NB4 (cell line): ENCODE results near the gene OR5M11.
"Not testable (repeated sequence)": the region's sequence is repeated elsewhere in the genome, so short reads cannot be mapped to it uniquely, and the experiment has no call there.

Experiments
- DNase-seq: peaks from one replicate; pipeline ENCODE4 v3.0.0; 2010; ENCODE audit warnings: low read depth
- H3K4me3 ChIP-seq: one replicate; pipeline ENCODE4 v1.5.1; 2011; ENCODE audit warnings: mild to moderate bottlenecking, low read depth, low read length, moderate library complexity
- MYC ChIP-seq: IDR thresholded peaks from 2 replicates; pipeline ENCODE4 v1.6.1; 2011; ENCODE audit warnings: low read depth, low read length
- POLR2A ChIP-seq: IDR thresholded peaks from 2 replicates; pipeline ENCODE4 v1.6.1; 2011; ENCODE audit warnings: mild to moderate bottlenecking; ENCODE audit not compliant: insufficient read length; ENCODE audit errors: extremely low read depth
- TF ChIP-seq, protein P1 (sequence below): IDR thresholded peaks from one replicate; pipeline ENCODE4 v1.5.1; 2012; ENCODE audit warnings: low read depth, low read length
- TF ChIP-seq, protein P2 (sequence below): IDR thresholded peaks from 2 replicates; pipeline ENCODE4 v1.6.1; 2011; ENCODE audit warnings: low read depth, low read length

The OR5M11 gene

DNA sequence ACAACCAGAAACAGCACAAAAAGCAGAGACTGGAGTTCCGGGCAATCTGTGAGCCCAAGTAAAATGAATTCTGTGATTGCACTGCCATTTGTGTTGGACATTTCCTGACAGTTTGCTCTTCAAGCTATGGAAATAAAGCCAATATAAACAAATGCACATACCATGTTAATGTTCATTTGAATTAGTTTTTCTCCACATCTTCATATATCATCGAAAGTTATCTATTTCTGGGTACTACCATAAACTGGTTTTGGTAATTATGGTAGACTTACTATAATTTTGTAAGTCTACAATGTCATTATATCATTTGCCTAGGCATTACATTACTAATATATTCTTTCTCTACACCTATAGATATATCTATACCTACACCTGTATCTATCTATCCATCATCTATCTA lies at the start of gene OR5M11:
TSS of gene OR5M11 (minus strand) at position 101 of the 400 bp plus-strand sequence. CDS start at position 101, 0 bp downstream.
- H3K4me3 ChIP-seq, result no peak within 1 kb of the TSS
- no peak for TF ChIP-seq MYC
- TF ChIP-seq, protein P1, sequence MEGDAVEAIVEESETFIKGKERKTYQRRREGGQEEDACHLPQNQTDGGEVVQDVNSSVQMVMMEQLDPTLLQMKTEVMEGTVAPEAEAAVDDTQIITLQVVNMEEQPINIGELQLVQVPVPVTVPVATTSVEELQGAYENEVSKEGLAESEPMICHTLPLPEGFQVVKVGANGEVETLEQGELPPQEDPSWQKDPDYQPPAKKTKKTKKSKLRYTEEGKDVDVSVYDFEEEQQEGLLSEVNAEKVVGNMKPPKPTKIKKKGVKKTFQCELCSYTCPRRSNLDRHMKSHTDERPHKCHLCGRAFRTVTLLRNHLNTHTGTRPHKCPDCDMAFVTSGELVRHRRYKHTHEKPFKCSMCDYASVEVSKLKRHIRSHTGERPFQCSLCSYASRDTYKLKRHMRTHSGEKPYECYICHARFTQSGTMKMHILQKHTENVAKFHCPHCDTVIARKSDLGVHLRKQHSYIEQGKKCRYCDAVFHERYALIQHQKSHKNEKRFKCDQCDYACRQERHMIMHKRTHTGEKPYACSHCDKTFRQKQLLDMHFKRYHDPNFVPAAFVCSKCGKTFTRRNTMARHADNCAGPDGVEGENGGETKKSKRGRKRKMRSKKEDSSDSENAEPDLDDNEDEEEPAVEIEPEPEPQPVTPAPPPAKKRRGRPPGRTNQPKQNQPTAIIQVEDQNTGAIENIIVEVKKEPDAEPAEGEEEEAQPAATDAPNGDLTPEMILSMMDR, result no peak
- TF ChIP-seq POLR2A, result no peak
- TF ChIP-seq, protein P2, sequence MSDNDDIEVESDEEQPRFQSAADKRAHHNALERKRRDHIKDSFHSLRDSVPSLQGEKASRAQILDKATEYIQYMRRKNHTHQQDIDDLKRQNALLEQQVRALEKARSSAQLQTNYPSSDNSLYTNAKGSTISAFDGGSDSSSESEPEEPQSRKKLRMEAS, result no peak
- no peak for DNase-seq

DNA sequence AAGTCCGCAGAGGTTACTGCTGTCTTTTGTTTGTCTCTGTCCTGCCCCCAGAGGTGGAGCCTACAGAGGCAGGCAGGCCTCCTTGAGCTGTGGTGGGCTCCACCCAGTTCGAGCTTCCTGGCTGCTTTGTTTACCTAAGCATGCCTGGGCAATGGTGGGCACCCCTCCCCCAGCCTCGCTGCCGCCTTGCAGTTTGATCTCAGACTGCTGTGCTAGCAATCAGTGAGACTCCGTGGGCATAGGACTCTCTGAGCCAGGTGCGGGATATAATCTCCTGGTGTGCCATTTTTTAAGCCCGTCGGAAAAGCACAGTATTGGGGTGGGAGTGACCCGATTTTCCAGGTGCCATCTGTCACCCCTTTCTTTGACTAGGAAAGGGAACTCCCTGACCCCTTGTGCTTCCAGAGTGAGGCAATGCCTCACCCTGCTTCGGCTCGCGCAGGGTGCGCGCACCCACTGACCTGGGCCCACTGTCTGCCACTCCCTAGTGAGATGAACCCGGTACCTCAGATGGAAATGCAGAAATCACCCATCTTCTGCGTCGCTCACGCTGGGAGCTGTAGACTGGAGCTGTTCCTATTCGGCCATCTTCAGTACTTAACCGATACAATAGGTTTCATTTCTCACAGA lies 49.1 kb upstream of the OR5M11 start:
- not testable (repeated sequence) for DNase-seq, H3K4me3 ChIP-seq

DNA sequence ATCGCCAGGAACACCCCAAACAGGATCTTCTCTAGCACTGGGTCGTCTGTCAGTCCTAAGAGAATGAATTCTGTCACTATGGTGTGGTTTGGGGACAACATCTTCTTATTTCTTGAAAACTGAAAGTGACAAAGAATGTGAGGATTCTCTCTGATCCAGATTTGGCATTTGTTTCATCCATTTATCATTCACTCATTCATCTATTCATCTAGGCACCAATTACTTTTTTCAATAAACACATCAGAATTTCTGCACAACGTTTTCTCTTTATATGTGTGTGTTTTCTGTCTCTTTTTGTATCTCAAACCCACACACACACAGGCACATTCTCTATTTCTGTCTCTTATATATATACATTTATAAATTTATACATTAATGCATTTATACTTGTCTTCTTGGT lies 34.6 kb upstream of the OR5M11 start, which contains the start of gene OR5M10:
TSS of gene OR5M10 (minus strand) at position 101 of the 400 bp plus-strand sequence. CDS start at position 101, 0 bp downstream.
- DNase-seq, result no peak
- TF ChIP-seq POLR2A, result no peak
- TF ChIP-seq, protein P2, result no peak
- no peak within 1 kb of the TSS for H3K4me3 ChIP-seq

DNA sequence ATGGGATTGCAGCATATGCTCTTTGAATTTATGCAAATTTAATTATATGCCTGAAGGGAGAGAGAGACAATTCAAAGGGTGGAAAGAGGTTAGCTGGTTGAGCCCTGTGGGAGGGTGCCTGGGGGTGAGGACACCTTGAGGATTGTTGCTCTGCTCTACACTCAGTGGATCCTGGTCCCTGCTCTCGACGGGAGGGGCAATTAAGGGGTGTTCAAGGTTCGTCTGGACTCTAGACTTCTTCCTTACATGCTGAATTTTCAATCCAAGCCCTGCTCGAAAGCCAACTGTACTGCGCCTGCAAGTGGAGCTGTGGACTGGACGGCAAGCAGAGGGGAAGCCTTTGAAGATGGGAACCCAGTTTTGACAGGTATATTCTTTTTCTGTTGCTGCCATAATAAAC lies 15.5 kb upstream of the OR5M11 start:
- no peak overlapping the region for H3K4me3 ChIP-seq
- TF ChIP-seq POLR2A, result no peak
- no peak for TF ChIP-seq MYC
- TF ChIP-seq, protein P2, result no peak
- TF ChIP-seq, protein P1, result no peak
- no peak for DNase-seq

DNA sequence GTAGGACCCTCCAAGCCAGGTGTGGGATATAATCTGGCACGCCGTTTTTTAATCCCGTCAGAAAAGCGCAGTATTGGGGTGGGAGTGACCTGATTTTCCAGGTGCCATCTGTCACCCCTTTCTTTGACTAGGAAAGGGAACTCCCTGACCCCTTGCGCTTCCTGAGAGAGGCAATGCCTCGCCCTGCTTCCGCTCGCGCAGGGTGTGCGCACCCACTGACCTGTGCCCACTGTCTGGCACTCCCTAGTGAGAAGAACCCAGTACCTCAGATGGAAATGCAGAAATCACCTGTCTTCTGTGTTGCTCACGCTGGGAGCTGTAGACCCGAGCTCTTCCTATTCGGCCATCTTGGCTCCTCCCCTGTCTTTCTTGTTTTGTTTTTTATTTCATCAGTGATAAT lies 11.6 kb upstream of the OR5M11 start:
- H3K4me3 ChIP-seq, DNase-seq: not testable (repeated sequence)

DNA sequence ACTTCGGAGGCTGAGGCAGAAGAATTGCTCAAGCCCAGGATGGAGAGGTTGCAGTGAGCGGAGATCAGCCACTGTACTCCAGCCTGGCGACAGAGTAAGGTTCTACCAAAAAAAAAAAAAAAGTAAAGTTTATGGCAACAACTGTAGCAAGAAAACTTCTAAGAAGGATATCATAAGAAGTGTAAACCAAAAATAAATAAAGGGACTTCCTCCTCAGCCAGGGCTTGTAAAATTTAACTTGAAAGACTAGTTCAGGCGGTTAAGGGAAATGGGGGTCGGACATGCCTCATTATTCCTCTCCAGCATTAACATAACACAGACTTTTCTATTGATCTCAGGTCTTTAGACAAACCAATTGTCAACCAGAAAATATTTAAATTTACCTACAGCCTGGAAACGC lies 2.5 kb upstream of the OR5M11 start:
- TF ChIP-seq MYC, result no peak
- TF ChIP-seq, protein P1, result no peak
- no peak for TF ChIP-seq POLR2A
- TF ChIP-seq, protein P2, result no peak
- H3K4me3 ChIP-seq, result no peak overlapping the region
- DNase-seq, result no peak

DNA sequence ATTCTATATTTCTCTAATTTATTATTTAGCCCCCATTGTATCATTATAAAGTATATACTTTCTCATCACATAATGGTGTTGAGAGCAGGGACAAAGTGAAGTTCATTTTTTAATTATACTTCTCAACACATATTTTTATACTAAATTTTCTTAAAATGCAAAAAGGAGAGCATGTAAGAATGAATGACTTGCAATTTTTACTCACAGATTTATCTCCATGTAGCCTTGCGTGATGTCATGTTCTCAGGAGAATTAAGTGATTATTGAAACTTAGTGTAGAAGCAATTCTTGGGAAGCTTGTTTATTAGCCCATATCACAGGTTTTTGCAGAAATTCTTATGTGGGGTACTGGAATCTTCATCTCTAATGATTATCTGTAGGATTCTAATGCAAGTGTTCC lies 682 bp upstream of the OR5M11 start:
- DNase-seq, result no peak
- no peak overlapping the region for H3K4me3 ChIP-seq
- no peak for TF ChIP-seq MYC
- TF ChIP-seq, protein P1, result no peak
- TF ChIP-seq, protein P2, result no peak
